Neural progenitor cell (in vitro differentiated cells): ENCODE results near the gene STRA8.

ENCODE experiments used
- EZH2 ChIP-seq: fragments of 200-600 bp; sonication (generic); IDR thresholded peaks from 2 replicates; pipeline ENCODE4 v1.6.1; 2017; ENCODE audit warnings: antibody characterized with exemption, mild to moderate bottlenecking, moderate library complexity
- EZH2phosphoT487 ChIP-seq: fragments of 200-600 bp; sonication (generic); IDR thresholded peaks from 2 replicates; pipeline ENCODE4 v1.6.1; 2017; ENCODE audit warnings: antibody characterized with exemption
- TF ChIP-seq, protein P1 (sequence below): fragments of 200-600 bp; sonication (generic); IDR thresholded peaks from 2 replicates; pipeline ENCODE4 v1.5.1; 2017; ENCODE audit warnings: antibody characterized with exemption, mild to moderate bottlenecking

DNA sequence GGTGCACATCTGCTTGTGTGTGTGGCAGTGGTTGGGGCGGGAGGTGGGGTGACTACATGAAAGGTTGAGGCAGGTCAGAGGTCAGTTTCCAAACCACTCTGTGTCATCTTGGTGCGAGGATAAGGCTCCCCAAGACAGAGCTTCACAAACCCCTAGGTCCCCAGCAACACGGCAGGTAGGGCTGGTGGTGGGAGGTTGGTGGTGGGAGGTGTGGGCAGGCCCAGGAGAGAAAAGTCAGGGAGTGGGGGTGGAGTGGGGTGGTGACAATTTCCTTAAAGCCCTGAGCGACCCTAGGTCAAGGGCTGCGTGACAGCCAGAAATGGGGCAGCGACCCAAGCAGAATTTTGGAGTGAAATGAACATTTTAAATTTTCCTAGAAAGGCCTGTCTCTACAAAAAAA, 1.6 kb upstream of the STRA8 start:
- TF ChIP-seq, protein P1, sequence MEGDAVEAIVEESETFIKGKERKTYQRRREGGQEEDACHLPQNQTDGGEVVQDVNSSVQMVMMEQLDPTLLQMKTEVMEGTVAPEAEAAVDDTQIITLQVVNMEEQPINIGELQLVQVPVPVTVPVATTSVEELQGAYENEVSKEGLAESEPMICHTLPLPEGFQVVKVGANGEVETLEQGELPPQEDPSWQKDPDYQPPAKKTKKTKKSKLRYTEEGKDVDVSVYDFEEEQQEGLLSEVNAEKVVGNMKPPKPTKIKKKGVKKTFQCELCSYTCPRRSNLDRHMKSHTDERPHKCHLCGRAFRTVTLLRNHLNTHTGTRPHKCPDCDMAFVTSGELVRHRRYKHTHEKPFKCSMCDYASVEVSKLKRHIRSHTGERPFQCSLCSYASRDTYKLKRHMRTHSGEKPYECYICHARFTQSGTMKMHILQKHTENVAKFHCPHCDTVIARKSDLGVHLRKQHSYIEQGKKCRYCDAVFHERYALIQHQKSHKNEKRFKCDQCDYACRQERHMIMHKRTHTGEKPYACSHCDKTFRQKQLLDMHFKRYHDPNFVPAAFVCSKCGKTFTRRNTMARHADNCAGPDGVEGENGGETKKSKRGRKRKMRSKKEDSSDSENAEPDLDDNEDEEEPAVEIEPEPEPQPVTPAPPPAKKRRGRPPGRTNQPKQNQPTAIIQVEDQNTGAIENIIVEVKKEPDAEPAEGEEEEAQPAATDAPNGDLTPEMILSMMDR = no peak
- TF ChIP-seq EZH2phosphoT487 (no peak), EZH2 (no peak)
